Astrocyte (in vitro differentiated cells and primary cell): ENCODE results near the gene LRPAP1. TPM values are rescaled to one million over a fixed set of nuclear protein-coding genes. Genes with fewer than 3 reads are reported as not detected.

Experiments
- DNase-seq: peaks from one replicate; pipeline ENCODE4 v3.0.0-alpha.2; 2010; ENCODE audit warnings: low read depth
- FAIRE-seq: peaks from 2 replicates; lab custom pipeline; 2011; peaks lifted over from hg19 to GRCh38; lab: Jason Lieb, UNC
- H2AFZ ChIP-seq: 2 replicates; pipeline ENCODE4 v1.6.0; 2012; ENCODE audit warnings: low read depth, low read length, inconsistent platforms
- H3K27ac ChIP-seq: 2 replicates; pipeline ENCODE4 v1.5.1; 2011; ENCODE audit warnings: low read depth, low read length, inconsistent platforms
- H3K27me3 ChIP-seq: 2 replicates; pipeline ENCODE4 v1.6.0; 2011; ENCODE audit warnings: low read length, inconsistent platforms; ENCODE audit not compliant: insufficient read depth
- H3K36me3 ChIP-seq: 2 replicates; pipeline ENCODE4 v1.5.1; 2011; ENCODE audit warnings: low read length, inconsistent platforms; ENCODE audit not compliant: insufficient read depth
- H3K4me1 ChIP-seq: 2 replicates; pipeline ENCODE4 v1.5.1; 2011; ENCODE audit warnings: low read length, inconsistent platforms; ENCODE audit not compliant: insufficient read depth
- H3K4me2 ChIP-seq: 2 replicates; pipeline ENCODE4 v1.6.0; 2012; ENCODE audit warnings: low read length, inconsistent platforms
- H3K4me3 ChIP-seq: 2 replicates; pipeline ENCODE4 v1.5.1; 2011; ENCODE audit warnings: low read depth, mild to moderate bottlenecking, low read length, inconsistent platforms; ENCODE audit not compliant: insufficient read depth
- H3K79me2 ChIP-seq: 2 replicates; pipeline ENCODE4 v1.6.0; 2012; ENCODE audit warnings: mild to moderate bottlenecking, low read length, inconsistent platforms; ENCODE audit not compliant: insufficient read depth
- H3K9ac ChIP-seq: 2 replicates; pipeline ENCODE4 v1.6.0; 2012; ENCODE audit warnings: mild to moderate bottlenecking, low read length, inconsistent platforms
- H3K9me3 ChIP-seq: 2 replicates; pipeline ENCODE4 v1.5.1; 2012; ENCODE audit warnings: low read depth, mild to moderate bottlenecking, low read length, inconsistent platforms; ENCODE audit not compliant: insufficient read depth
- H4K20me1 ChIP-seq: 2 replicates; pipeline ENCODE4 v1.6.0; 2012; ENCODE audit warnings: low read length, inconsistent platforms; ENCODE audit not compliant: insufficient read depth
- H3K27ac Mint-ChIP-seq: one replicate; pipeline ENCODE4 v1.8.0; 2021; ENCODE audit warnings: mild to moderate bottlenecking, mixed read lengths; ENCODE audit not compliant: unreplicated experiment
- H3K27me3 Mint-ChIP-seq: one replicate; pipeline ENCODE4 v1.8.0; 2021; ENCODE audit warnings: low read depth, mixed read lengths; ENCODE audit not compliant: unreplicated experiment
- H3K36me3 Mint-ChIP-seq: one replicate; pipeline ENCODE4 v1.8.0; 2021; ENCODE audit warnings: low read depth, mixed read lengths; ENCODE audit not compliant: unreplicated experiment
- H3K4me1 Mint-ChIP-seq: one replicate; pipeline ENCODE4 v1.8.0; 2021; ENCODE audit warnings: low read depth, mixed read lengths; ENCODE audit not compliant: unreplicated experiment
- H3K4me3 Mint-ChIP-seq: one replicate; pipeline ENCODE4 v1.8.0; 2021; ENCODE audit warnings: mild to moderate bottlenecking, moderate library complexity, mixed read lengths; ENCODE audit not compliant: unreplicated experiment
- H3K9me3 Mint-ChIP-seq: one replicate; pipeline ENCODE4 v1.8.0; 2021; ENCODE audit warnings: mild to moderate bottlenecking, mixed read lengths; ENCODE audit not compliant: unreplicated experiment
- CTCF ChIP-seq: IDR thresholded peaks from 2 replicates; pipeline ENCODE4 v1.5.1; 2011; ENCODE audit warnings: low read depth, mild to moderate bottlenecking, inconsistent platforms, low read length, moderate library complexity; ENCODE audit not compliant: insufficient read depth
- EZH2 ChIP-seq: IDR thresholded peaks from 2 replicates; pipeline ENCODE4 v1.6.1; 2012; ENCODE audit warnings: mild to moderate bottlenecking, low read length, inconsistent platforms; ENCODE audit not compliant: insufficient read depth
- total RNA-seq: library from RNA; stranded (reverse); gene quantifications from 2 replicates; pipeline ENCODE4 v1.2.1, GENCODE V29; 2021

The LRPAP1 gene
- total RNA-seq, 1 donor from 2014 or later, result 191 TPM

GRCh38 chr4:3484057-3484973, 47.9 kb downstream of the LRPAP1 start:
- Mint-ChIP-seq H3K4me1 (no peaks in the 10 kb centered on the region), H3K36me3 (no peaks in the 10 kb centered on the region), H3K27ac (no peak overlapping the region), H3K27me3 (peaks cover 28% of the 10 kb centered on the region), H3K4me3 (no peak overlapping the region), H3K9me3 (no peaks in the 10 kb centered on the region)
- Histone ChIP-seq H3K27me3 (peaks cover 6% of the 10 kb centered on the region), H3K9me3 (no peaks in the 10 kb centered on the region), H3K4me3 (no peak overlapping the region), H3K4me2 (peak overlapping the region; percentile 19), H3K4me1 (peaks cover 10% of the 10 kb centered on the region), H3K9ac (no peak overlapping the region), H3K27ac (no peak overlapping the region), H3K36me3 (no peaks in the 10 kb centered on the region), H3K79me2 (no peaks in the 10 kb centered on the region), H4K20me1 (no peaks in the 10 kb centered on the region), H2AFZ (no peak overlapping the region)
- no peak for FAIRE-seq
- no peak for DNase-seq
- no peak for TF ChIP-seq CTCF
- no peak for TF ChIP-seq EZH2

DNA sequence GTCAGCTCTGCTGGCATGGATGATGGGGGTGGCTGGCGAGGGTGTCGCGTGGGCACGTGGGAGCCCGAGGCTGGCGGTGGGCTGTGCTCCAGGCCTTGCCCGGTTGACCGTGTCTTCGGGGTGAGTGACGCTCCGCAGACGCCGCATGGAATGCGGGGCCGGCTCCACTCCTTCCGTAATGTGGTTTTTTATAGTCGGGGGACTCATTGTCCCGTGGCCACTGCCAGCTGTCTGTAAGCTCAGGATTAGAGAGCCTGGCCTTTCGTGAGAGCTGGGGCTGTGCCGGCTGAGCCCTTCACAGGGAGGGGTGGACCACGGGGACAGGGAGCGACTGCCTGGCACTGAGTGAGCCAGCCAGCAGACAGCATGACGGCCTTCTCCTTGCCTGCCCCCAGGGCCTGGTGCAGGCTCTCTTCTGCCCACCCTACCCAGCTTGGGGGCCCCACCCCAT, 48.7 kb downstream of the LRPAP1 start:
- Histone ChIP-seq H3K79me2 (no peaks in the 10 kb centered on the region), H3K27ac (no peak overlapping the region), H3K4me3 (no peak overlapping the region), H3K36me3 (no peaks in the 10 kb centered on the region), H3K9me3 (no peaks in the 10 kb centered on the region), H4K20me1 (no peaks in the 10 kb centered on the region), H2AFZ (no peak overlapping the region), H3K4me2 (no peak overlapping the region), H3K27me3 (peaks cover 6% of the 10 kb centered on the region), H3K4me1 (peaks cover 10% of the 10 kb centered on the region), H3K9ac (no peak overlapping the region)
- H3K9me3 Mint-ChIP-seq, result no peaks in the 10 kb centered on the region
- peaks cover 24% of the 10 kb centered on the region for H3K27me3 Mint-ChIP-seq
- FAIRE-seq (no peak), DNase-seq (peak; percentile 31)
- H3K4me1 Mint-ChIP-seq, result no peaks in the 10 kb centered on the region
- TF ChIP-seq CTCF, result no peak
- no peak for TF ChIP-seq EZH2
- no peak overlapping the region for H3K27ac Mint-ChIP-seq
- no peak overlapping the region for H3K4me3 Mint-ChIP-seq
- H3K36me3 Mint-ChIP-seq, result no peaks in the 10 kb centered on the region

DNA sequence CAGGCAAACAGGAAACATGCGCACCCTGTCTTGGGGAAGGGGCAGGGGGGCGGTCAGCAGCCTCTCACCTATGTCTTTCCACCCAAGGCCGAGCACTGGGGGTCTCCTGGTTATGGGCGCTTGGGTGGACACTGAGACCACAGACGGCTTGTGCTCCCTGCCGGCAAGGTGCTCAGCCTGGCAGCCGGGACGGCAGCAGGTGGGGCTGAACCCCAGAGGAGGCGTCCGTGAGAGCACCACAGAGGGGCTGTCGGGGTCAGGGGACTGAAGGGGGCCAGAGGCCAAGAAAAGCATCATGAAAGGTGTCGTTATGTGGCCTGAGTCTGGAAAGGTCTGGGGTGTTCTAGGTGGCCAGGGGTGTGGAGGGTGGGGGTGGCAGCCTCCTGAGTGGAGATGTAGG, 49.5 kb downstream of the LRPAP1 start:
- Histone ChIP-seq H3K27ac (no peak overlapping the region), H2AFZ (no peak overlapping the region), H3K27me3 (peaks cover 6% of the 10 kb centered on the region), H4K20me1 (no peaks in the 10 kb centered on the region), H3K9me3 (no peaks in the 10 kb centered on the region), H3K4me3 (no peak overlapping the region), H3K4me1 (peaks cover 10% of the 10 kb centered on the region), H3K79me2 (no peaks in the 10 kb centered on the region), H3K4me2 (no peak overlapping the region), H3K36me3 (no peaks in the 10 kb centered on the region), H3K9ac (no peak overlapping the region)
- no peak overlapping the region for H3K4me3 Mint-ChIP-seq
- H3K36me3 Mint-ChIP-seq, result no peaks in the 10 kb centered on the region
- TF ChIP-seq EZH2 (no peak), CTCF (no peak)
- DNase-seq, result no peak
- FAIRE-seq, result no peak
- H3K27me3 Mint-ChIP-seq, result peaks cover 26% of the 10 kb centered on the region
- H3K4me1 Mint-ChIP-seq, result no peaks in the 10 kb centered on the region
- no peaks in the 10 kb centered on the region for H3K9me3 Mint-ChIP-seq
- no peak overlapping the region for H3K27ac Mint-ChIP-seq
